Endodermal cell (in vitro differentiated cells): ENCODE data around the gene EIF4E3. TPM values are rescaled to one million over a fixed set of nuclear protein-coding genes. Genes with fewer than 3 reads are reported as not detected.

Source experiments
- DNase-seq: peaks from one replicate; pipeline ENCODE4 v3.0.0-alpha.2; 2017
- H3K27ac ChIP-seq: 2 replicates; pipeline ENCODE4 v1.5.1; 2013; ENCODE audit warnings: mild to moderate bottlenecking, low read depth, low read length, moderate library complexity
- H3K27me3 ChIP-seq: 2 replicates; pipeline ENCODE4 v1.6.1; 2013; ENCODE audit warnings: mild to moderate bottlenecking, low read length, moderate library complexity; ENCODE audit not compliant: insufficient read depth, control insufficient read depth, poor library complexity, severe bottlenecking
- H3K36me3 ChIP-seq: 2 replicates; pipeline ENCODE4 v1.7.0; 2013; ENCODE audit warnings: mild to moderate bottlenecking, low read length, moderate library complexity; ENCODE audit not compliant: control insufficient read depth, insufficient read depth
- H3K4me1 ChIP-seq: one replicate; pipeline ENCODE4 v1.7.0; 2013; ENCODE audit warnings: low read length; ENCODE audit not compliant: control insufficient read depth, insufficient read depth
- H3K4me3 ChIP-seq: 2 replicates; pipeline ENCODE4 v1.5.1; 2013; ENCODE audit warnings: mild to moderate bottlenecking, low read length, moderate library complexity
- H3K9ac ChIP-seq: 2 replicates; pipeline ENCODE4 v1.6.1; 2013; ENCODE audit warnings: mild to moderate bottlenecking, low read length, moderate library complexity; ENCODE audit not compliant: poor library complexity, severe bottlenecking; ENCODE audit errors: extremely low read depth
- H3K9me3 ChIP-seq: 2 replicates; pipeline ENCODE4 v1.6.1; 2013; ENCODE audit warnings: mild to moderate bottlenecking, low read length, moderate library complexity; ENCODE audit not compliant: control insufficient read depth
- H3K27ac Mint-ChIP-seq: 2 replicates; pipeline ENCODE4 v1.8.0; 2020; ENCODE audit warnings: mixed read lengths
- H3K27me3 Mint-ChIP-seq: 2 replicates; pipeline ENCODE4 v1.8.0; 2021; ENCODE audit warnings: mild to moderate bottlenecking, mixed read lengths; ENCODE audit not compliant: insufficient read depth
- H3K36me3 Mint-ChIP-seq: 2 replicates; pipeline ENCODE4 v1.8.0; 2020; ENCODE audit warnings: low read depth, mixed read lengths
- H3K4me1 Mint-ChIP-seq: 2 replicates; pipeline ENCODE4 v1.8.0; 2020; ENCODE audit warnings: mixed read lengths
- H3K4me3 Mint-ChIP-seq: 2 replicates; pipeline ENCODE4 v1.8.0; 2020; ENCODE audit warnings: mild to moderate bottlenecking, moderate library complexity, mixed read lengths
- H3K9me3 Mint-ChIP-seq: 2 replicates; pipeline ENCODE4 v1.8.0; 2020; ENCODE audit warnings: mild to moderate bottlenecking, mixed read lengths
- WGBS, 2 experiments: methylation state at CpG; one replicate each; pipeline versions ENCODE4 v1.1.5 to v1.1.7; 2013; ENCODE audit warnings: missing lambda C conversion rate in 2 of 2, mixed read lengths in 1 of 2; ENCODE audit not compliant: insufficient coverage in 1 of 2, insufficient read length in 1 of 2; 5-methylcytosine and 5-hydroxymethylcytosine counted together
- total RNA-seq, 2 donors: library from RNA; stranded (reverse); fragmentation: NEBNext Ultra II Directional in 1 of 2; extraction: Animal tissue kit (Norgen Biotek cat#: 25700) in 1 of 2; gene quantifications; 2 replicates in 1 of 2; 3 replicates in 1 of 2; pipeline ENCODE4 v1.2.1, GENCODE V29; 2021
- TF ChIP-seq, protein P1 (sequence below): fragments of 200-600 bp; sonication (generic); conservative IDR thresholded peaks from 2 replicates; pipeline ENCODE4 v1.5.0; 2021; ENCODE audit warnings: antibody characterized with exemption, mild to moderate bottlenecking

EIF4E3 gene
- total RNA-seq, 2 donors from 2014 or later: 1.9 to 5.5 TPM

DNA sequence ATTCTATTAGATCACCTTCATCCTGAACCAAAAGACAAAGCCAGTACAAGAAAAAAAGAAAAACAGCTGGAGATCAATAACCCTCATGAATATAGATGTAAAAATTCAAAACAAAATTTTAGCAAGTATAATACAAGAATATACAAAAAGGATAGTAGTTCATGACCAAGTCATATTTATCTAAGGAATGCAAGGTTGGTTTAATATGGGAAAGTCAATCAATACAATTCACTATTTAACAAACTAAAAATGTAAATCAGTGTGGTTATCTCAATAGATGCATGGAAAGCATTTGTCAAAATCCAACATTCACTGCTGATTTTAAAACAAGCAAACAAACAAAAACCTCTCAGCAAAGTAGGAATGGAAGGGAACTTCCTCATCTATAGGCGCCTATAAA, 17.4 kb upstream of the EIF4E3 start:
- Histone ChIP-seq H3K9ac (no peak overlapping the region), H3K27me3 (peaks cover 4% of the 10 kb centered on the region), H3K36me3 (no peaks in the 10 kb centered on the region), H3K4me1 (no peaks in the 10 kb centered on the region), H3K4me3 (no peak overlapping the region), H3K9me3 (peaks cover 45% of the 10 kb centered on the region), H3K27ac (no peak overlapping the region)
- no peak overlapping the region for H3K27ac Mint-ChIP-seq
- H3K4me3 Mint-ChIP-seq: no peak overlapping the region
- DNase-seq: no peak
- TF ChIP-seq, protein P1, sequence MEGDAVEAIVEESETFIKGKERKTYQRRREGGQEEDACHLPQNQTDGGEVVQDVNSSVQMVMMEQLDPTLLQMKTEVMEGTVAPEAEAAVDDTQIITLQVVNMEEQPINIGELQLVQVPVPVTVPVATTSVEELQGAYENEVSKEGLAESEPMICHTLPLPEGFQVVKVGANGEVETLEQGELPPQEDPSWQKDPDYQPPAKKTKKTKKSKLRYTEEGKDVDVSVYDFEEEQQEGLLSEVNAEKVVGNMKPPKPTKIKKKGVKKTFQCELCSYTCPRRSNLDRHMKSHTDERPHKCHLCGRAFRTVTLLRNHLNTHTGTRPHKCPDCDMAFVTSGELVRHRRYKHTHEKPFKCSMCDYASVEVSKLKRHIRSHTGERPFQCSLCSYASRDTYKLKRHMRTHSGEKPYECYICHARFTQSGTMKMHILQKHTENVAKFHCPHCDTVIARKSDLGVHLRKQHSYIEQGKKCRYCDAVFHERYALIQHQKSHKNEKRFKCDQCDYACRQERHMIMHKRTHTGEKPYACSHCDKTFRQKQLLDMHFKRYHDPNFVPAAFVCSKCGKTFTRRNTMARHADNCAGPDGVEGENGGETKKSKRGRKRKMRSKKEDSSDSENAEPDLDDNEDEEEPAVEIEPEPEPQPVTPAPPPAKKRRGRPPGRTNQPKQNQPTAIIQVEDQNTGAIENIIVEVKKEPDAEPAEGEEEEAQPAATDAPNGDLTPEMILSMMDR: no peak
- H3K36me3 Mint-ChIP-seq: no peaks in the 10 kb centered on the region
- H3K9me3 Mint-ChIP-seq: peaks cover 41% of the 10 kb centered on the region
- H3K27me3 Mint-ChIP-seq: peaks cover 20% of the 10 kb centered on the region
- H3K4me1 Mint-ChIP-seq: no peaks in the 10 kb centered on the region
- 100% methylated on average over 1 of the region's 1 CpG for WGBS, 2 experiments

DNA sequence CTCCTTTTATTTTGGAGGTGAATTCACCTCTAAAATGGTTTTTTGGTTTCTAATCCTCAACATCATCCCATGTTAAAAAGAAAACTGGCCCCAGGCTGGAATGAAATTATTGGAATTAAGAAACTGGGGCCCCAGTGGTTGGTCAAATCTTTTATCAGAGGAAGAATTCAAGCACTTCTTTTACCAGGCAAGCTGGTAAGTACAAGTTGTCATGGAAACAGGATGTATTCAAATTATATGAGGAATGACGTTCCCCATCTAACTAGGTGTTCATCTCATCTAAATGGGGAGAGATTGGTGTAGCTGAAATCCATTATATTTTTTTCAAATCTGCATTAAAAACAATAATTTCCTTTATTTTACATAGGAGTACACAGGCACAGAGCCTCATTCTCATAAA, 9.7 kb upstream of the EIF4E3 start:
- Mint-ChIP-seq H3K27me3 (peaks cover 80% of the 10 kb centered on the region), H3K9me3 (peaks cover 20% of the 10 kb centered on the region), H3K36me3 (no peaks in the 10 kb centered on the region), H3K4me3 (no peak overlapping the region), H3K4me1 (peaks cover 27% of the 10 kb centered on the region), H3K27ac (no peak overlapping the region)
- H3K36me3 ChIP-seq: no peaks in the 10 kb centered on the region
- no peak overlapping the region for H3K27ac ChIP-seq
- peaks cover 32% of the 10 kb centered on the region for H3K27me3 ChIP-seq
- TF ChIP-seq, protein P1: no peak
- no peak overlapping the region for H3K9ac ChIP-seq
- no peak overlapping the region for H3K4me3 ChIP-seq
- no peak for DNase-seq
- no peaks in the 10 kb centered on the region for H3K4me1 ChIP-seq
- WGBS, 2 experiments: 86% methylated on average over 1 of the region's 1 CpG; no CpG with 5 or more reads in 1 of the 2 experiments
- peaks cover 23% of the 10 kb centered on the region for H3K9me3 ChIP-seq

GRCh38 chr3:71733319-71733718, 8.1 kb upstream of the EIF4E3 start:
- DNase-seq: no peak
- H3K27ac ChIP-seq: no peak overlapping the region
- Mint-ChIP-seq H3K36me3 (no peaks in the 10 kb centered on the region), H3K27me3 (peaks cover 87% of the 10 kb centered on the region), H3K4me3 (no peak overlapping the region), H3K27ac (no peak overlapping the region), H3K9me3 (peaks cover 20% of the 10 kb centered on the region), H3K4me1 (peaks cover 27% of the 10 kb centered on the region)
- H3K36me3 ChIP-seq: no peaks in the 10 kb centered on the region
- WGBS, 2 experiments: 80 to 88% methylated on average over 1 of the region's 2 CpGs
- peaks cover 23% of the 10 kb centered on the region for H3K9me3 ChIP-seq
- H3K4me3 ChIP-seq: no peak overlapping the region
- H3K9ac ChIP-seq: no peak overlapping the region
- peaks cover 44% of the 10 kb centered on the region for H3K27me3 ChIP-seq
- H3K4me1 ChIP-seq: no peaks in the 10 kb centered on the region
- TF ChIP-seq, protein P1: no peak
